Measurements from ENCODE around the gene EBF3. TPM values are rescaled to one million over a fixed set of nuclear protein-coding genes. Genes with fewer than 3 reads are reported as not detected.

Gene EBF3
- total and polyA plus RNA-seq, 2 donors: 5.1 to 29.4 TPM

- DNase-seq (ENCODE audit: extremely low spot score): no peak
Observed at GRCh38 chr10:129852829-129853561, 111.1 kb downstream of the EBF3 start.

GRCh38 chr10:129851941-129852640, 112.0 kb downstream of the EBF3 start:
- DNase-seq (ENCODE audit: extremely low spot score): no peak
- H3K4me3 ChIP-seq (ENCODE audit: low read depth, low read length): no peak overlapping the region
- H3K4me1 ChIP-seq (ENCODE audit: insufficient read depth): no peaks in the 10 kb centered on the region
- no peaks in the 10 kb centered on the region for H3K36me3 ChIP-seq (ENCODE audit: insufficient read depth)
- H3K27ac ChIP-seq (ENCODE audit: low read depth): no peak overlapping the region
- 82% methylated on average over 19 of the region's 19 CpGs for WGBS

More at GRCh38 chr10:129852829-129853561, 111.1 kb downstream of the EBF3 start:
- WGBS: 35% methylated on average over 13 of the region's 13 CpGs
- H3K4me1 ChIP-seq (ENCODE audit: insufficient read depth): no peaks in the 10 kb centered on the region
- no peak overlapping the region for H3K27ac ChIP-seq (ENCODE audit: low read depth)
- H3K4me3 ChIP-seq (ENCODE audit: low read depth, low read length): no peak overlapping the region
- H3K36me3 ChIP-seq (ENCODE audit: insufficient read depth): no peaks in the 10 kb centered on the region

GRCh38 chr10:129850790-129851189, 113.3 kb downstream of the EBF3 start:
- no peak for DNase-seq (ENCODE audit: extremely low spot score)
- H3K27ac ChIP-seq (ENCODE audit: low read depth): no peak overlapping the region
- H3K4me1 ChIP-seq (ENCODE audit: insufficient read depth): no peaks in the 10 kb centered on the region
- no peak overlapping the region for H3K4me3 ChIP-seq (ENCODE audit: low read depth, low read length)
- 81% methylated on average over 13 of the region's 13 CpGs for WGBS
- H3K36me3 ChIP-seq (ENCODE audit: insufficient read depth): no peaks in the 10 kb centered on the region

GRCh38 chr10:129850316-129850715, 113.8 kb downstream of the EBF3 start:
- no peaks in the 10 kb centered on the region for H3K36me3 ChIP-seq (ENCODE audit: insufficient read depth)
- no peaks in the 10 kb centered on the region for H3K4me1 ChIP-seq (ENCODE audit: insufficient read depth)
- no peak overlapping the region for H3K27ac ChIP-seq (ENCODE audit: low read depth)
- H3K4me3 ChIP-seq (ENCODE audit: low read depth, low read length): no peak overlapping the region
- 91% methylated on average over 10 of the region's 10 CpGs for WGBS
- DNase-seq (ENCODE audit: extremely low spot score): no peak

- 95% methylated on average over 15 of the region's 15 CpGs for WGBS
- DNase-seq (ENCODE audit: extremely low spot score): no peak
- Histone ChIP-seq H3K36me3 (ENCODE audit: insufficient read depth) (no peaks in the 10 kb centered on the region), H3K4me3 (ENCODE audit: low read depth, low read length) (no peak overlapping the region), H3K4me1 (ENCODE audit: insufficient read depth) (no peaks in the 10 kb centered on the region), H3K27ac (ENCODE audit: low read depth) (no peak overlapping the region)
Observed at GRCh38 chr10:129849853-129850252, 114.2 kb downstream of the EBF3 start.

GRCh38 chr10:129849452-129849750, 114.7 kb downstream of the EBF3 start:
- H3K4me3 ChIP-seq (ENCODE audit: low read depth, low read length): no peak overlapping the region
- DNase-seq (ENCODE audit: extremely low spot score): no peak
- H3K4me1 ChIP-seq (ENCODE audit: insufficient read depth): no peaks in the 10 kb centered on the region
- no peaks in the 10 kb centered on the region for H3K36me3 ChIP-seq (ENCODE audit: insufficient read depth)
- WGBS: 95% methylated on average over 19 of the region's 19 CpGs
- no peak overlapping the region for H3K27ac ChIP-seq (ENCODE audit: low read depth)

GRCh38 chr10:129848696-129849451, 115.2 kb downstream of the EBF3 start:
- no peak for DNase-seq (ENCODE audit: extremely low spot score)
- Histone ChIP-seq H3K4me1 (ENCODE audit: insufficient read depth) (no peaks in the 10 kb centered on the region), H3K36me3 (ENCODE audit: insufficient read depth) (no peaks in the 10 kb centered on the region), H3K27ac (ENCODE audit: low read depth) (no peak overlapping the region), H3K4me3 (ENCODE audit: low read depth, low read length) (no peak overlapping the region)
- 81% methylated on average over 19 of the region's 19 CpGs for WGBS

GRCh38 chr10:129847741-129848483, 116.2 kb downstream of the EBF3 start:
- no peak overlapping the region for H3K4me3 ChIP-seq (ENCODE audit: low read depth, low read length)
- 82% methylated on average over 18 of the region's 18 CpGs for WGBS
- H3K4me1 ChIP-seq (ENCODE audit: insufficient read depth): no peaks in the 10 kb centered on the region
- no peak for DNase-seq (ENCODE audit: extremely low spot score)
- H3K36me3 ChIP-seq (ENCODE audit: insufficient read depth): no peaks in the 10 kb centered on the region
- no peak overlapping the region for H3K27ac ChIP-seq (ENCODE audit: low read depth)

- no peak for DNase-seq (ENCODE audit: extremely low spot score)
- Histone ChIP-seq H3K27ac (ENCODE audit: low read depth) (no peak overlapping the region), H3K4me1 (ENCODE audit: insufficient read depth) (no peaks in the 10 kb centered on the region), H3K4me3 (ENCODE audit: low read depth, low read length) (no peak overlapping the region), H3K36me3 (ENCODE audit: insufficient read depth) (no peaks in the 10 kb centered on the region)
- 85% methylated on average over 10 of the region's 10 CpGs for WGBS
Observed at GRCh38 chr10:129846991-129847391, 117.1 kb downstream of the EBF3 start.

- H3K4me3 ChIP-seq (ENCODE audit: low read depth, low read length): no peak overlapping the region
- no peak for DNase-seq (ENCODE audit: extremely low spot score)
- no peak overlapping the region for H3K27ac ChIP-seq (ENCODE audit: low read depth)
- H3K4me1 ChIP-seq (ENCODE audit: insufficient read depth): no peaks in the 10 kb centered on the region
- no peaks in the 10 kb centered on the region for H3K36me3 ChIP-seq (ENCODE audit: insufficient read depth)
- 84% methylated on average over 12 of the region's 12 CpGs for WGBS
Observed at GRCh38 chr10:129845111-129845753, 118.8 kb downstream of the EBF3 start.

GRCh38 chr10:129844216-129844766, 119.8 kb downstream of the EBF3 start:
- no peaks in the 10 kb centered on the region for H3K4me1 ChIP-seq (ENCODE audit: insufficient read depth)
- H3K36me3 ChIP-seq (ENCODE audit: insufficient read depth): no peaks in the 10 kb centered on the region
- DNase-seq (ENCODE audit: extremely low spot score): no peak
- no peak overlapping the region for H3K4me3 ChIP-seq (ENCODE audit: low read depth, low read length)
- 85% methylated on average over 12 of the region's 12 CpGs for WGBS
- no peak overlapping the region for H3K27ac ChIP-seq (ENCODE audit: low read depth)

- 80% methylated on average over 12 of the region's 12 CpGs for WGBS
- Histone ChIP-seq H3K27ac (ENCODE audit: low read depth) (no peak overlapping the region), H3K4me3 (ENCODE audit: low read depth, low read length) (no peak overlapping the region), H3K4me1 (ENCODE audit: insufficient read depth) (no peaks in the 10 kb centered on the region), H3K36me3 (ENCODE audit: insufficient read depth) (no peaks in the 10 kb centered on the region)
- no peak for DNase-seq (ENCODE audit: extremely low spot score)
Observed at GRCh38 chr10:129843702-129844101, 120.4 kb downstream of the EBF3 start.

GRCh38 chr10:129843131-129843541, 120.9 kb downstream of the EBF3 start:
- no peak overlapping the region for H3K27ac ChIP-seq (ENCODE audit: low read depth)
- DNase-seq (ENCODE audit: extremely low spot score): no peak
- no peaks in the 10 kb centered on the region for H3K36me3 ChIP-seq (ENCODE audit: insufficient read depth)
- WGBS: 86% methylated on average over 22 of the region's 22 CpGs
- no peaks in the 10 kb centered on the region for H3K4me1 ChIP-seq (ENCODE audit: insufficient read depth)
- H3K4me3 ChIP-seq (ENCODE audit: low read depth, low read length): no peak overlapping the region
